ENCODE measurements around the gene AHRR.

AHRR gene

DNA sequence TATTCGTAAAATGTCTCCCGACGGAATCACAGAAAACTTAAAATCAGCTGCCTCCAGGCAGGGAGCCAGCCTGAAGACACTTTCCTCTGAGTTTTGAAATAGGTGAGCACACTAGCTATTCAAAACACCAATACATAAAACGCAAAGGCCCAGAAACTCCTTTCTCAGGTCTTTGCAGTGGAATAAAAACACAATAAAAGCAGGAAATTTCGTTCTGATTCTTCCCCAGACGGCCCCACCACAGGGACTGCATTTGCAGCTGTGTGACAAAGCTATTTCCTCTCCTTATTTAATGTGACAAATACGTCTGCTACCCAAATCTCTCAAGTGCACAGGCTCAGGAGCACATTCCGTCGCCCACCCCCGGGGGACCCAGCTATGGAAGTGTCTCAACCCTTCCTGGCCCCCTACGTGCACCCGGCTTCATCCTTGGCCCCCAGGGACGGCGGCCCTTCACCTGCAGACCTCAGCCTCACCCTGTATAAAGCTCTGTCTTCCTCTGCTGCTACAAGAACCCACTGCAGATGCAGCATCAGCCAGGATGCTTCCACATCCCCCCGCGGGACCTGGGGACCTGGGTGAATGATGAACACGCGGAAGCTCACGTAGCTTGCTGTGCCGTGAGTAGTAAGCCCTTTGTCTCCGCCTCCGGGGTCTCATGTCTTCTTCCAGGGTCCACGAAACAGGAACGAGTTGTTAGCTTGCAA, 24.9 kb downstream of the AHRR start:
- DNase-seq (ENCODE audit: low read depth in 2 of 2): no peak

DNA sequence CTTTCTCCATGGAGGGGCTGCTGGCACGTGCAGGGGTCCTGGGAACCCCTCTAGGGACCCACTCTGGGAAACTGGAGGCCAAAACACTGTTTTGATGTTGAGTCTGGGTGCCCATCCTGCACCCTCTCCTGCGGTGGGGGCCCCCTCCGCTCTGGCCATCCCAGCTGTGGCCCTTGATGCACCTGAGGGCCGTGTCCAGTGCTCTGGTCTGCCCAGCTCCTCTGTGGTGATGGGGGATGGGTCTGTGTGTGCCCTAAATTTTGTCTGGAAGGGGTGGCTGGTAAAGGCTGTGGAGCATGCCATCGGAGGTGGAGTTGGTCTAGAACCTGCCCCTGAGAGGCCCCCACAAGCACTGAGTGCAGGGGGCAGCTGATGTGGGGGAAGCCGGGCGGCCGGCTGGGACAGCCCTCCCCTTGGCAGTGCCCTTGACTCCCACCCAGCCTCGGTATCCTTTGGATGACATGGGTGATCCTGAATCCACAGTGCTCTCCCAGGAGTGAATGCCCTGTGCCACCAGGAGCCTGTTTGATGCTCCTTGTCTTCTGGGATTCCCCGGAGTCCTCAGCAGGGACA, 26.3 kb downstream of the AHRR start:
- DNase-seq (ENCODE audit: low read depth in 2 of 2): no peak

DNA sequence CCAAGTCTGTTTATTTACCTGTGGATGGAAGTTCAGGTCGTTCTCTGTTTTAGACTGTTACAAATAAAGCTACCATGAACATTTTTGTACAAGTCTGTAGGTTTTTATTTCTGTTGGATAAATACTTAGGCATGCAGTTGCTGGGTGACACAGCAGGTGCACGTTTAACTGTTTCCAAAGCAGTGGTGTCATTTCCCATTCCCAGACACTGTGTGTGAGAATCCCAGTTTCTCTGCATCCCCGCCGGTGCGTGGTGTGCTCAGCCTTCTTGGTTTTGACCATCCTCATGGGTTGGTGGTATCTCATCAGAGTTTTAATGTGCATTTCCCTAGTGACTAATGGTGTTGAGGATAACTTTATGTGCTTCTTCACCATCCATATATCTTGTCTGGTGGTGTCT, 27.2 kb downstream of the AHRR start:
- no peak for DNase-seq (ENCODE audit: low read depth in 2 of 2)

DNA sequence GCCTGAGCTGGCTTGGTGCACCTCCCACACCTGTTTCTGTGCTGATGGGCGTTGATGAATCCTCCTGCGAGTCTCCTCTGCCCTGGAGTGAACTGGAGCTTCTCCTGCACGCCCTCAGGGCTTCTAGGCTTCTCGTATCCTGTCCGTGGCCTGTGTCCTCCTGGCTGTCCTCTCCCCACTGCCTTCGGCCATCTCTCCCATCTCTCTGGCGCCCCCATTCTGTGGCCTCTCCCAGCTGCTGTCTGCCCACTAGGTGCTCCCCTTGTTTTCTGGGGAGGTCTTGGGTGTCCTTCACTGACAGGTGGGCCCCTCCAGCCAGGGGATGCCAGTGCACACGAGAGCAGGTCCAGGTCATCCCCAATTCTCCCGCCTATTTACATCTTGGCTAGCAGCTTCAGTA, 28.8 kb downstream of the AHRR start:
- DNase-seq (ENCODE audit: low read depth in 2 of 2): no peak

DNA sequence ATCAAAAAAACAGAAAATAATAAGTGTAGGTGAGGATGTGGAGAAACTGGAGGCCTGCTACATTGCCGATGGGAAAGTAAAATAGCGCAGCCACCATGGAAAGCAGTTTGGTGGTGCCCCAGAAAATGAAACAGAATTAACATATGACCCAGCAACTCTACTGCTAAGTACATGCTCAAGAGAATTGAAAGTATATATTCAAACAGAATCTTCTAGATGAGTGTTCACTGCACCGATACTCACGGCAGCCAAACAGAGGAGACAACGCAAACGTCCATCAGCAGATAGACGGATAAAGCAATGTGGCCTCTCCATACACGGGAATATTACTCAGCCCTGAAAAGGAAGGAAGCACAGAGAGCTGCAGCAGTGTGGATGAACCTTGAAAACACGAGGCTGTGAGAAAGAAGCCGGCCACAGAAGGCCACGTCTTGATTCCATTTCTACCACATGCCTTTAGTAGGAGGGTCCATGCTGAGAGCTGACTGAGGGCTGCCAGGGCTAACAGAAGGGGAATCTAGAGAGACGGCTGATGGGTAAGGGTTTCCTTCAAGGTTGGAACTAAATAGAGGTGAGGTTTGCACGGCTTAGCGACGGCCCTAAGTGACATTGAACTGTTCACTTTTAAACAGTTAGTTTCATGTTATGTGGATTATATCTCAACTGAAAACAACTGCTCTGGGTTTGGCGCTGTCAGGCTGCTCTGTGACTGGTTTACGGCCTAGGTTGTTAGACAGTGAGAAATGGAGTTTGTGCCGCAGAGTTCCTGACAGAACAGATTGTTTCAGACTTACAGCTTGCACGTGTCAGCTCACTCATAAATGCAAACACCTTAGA, 29.8 kb downstream of the AHRR start:
- DNase-seq (ENCODE audit: low read depth in 2 of 2): no peak

DNA sequence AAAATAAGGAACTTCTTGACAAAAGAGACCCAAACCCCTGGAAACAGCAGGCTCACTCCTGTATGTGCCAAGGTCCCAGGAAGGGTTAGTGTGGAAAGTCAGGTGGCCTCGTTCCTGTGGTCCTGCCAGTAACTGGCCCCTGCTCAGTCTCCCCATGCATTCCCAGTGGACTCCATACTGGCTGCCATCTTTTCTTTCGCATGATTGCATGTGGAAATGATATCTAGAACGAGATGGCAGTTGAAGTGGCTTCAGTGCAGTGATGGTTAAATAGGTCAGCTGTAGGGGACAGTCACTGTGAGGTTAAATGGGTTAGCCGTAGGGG, 30.4 kb downstream of the AHRR start:
- no peak for DNase-seq (ENCODE audit: low read depth in 2 of 2)

DNA sequence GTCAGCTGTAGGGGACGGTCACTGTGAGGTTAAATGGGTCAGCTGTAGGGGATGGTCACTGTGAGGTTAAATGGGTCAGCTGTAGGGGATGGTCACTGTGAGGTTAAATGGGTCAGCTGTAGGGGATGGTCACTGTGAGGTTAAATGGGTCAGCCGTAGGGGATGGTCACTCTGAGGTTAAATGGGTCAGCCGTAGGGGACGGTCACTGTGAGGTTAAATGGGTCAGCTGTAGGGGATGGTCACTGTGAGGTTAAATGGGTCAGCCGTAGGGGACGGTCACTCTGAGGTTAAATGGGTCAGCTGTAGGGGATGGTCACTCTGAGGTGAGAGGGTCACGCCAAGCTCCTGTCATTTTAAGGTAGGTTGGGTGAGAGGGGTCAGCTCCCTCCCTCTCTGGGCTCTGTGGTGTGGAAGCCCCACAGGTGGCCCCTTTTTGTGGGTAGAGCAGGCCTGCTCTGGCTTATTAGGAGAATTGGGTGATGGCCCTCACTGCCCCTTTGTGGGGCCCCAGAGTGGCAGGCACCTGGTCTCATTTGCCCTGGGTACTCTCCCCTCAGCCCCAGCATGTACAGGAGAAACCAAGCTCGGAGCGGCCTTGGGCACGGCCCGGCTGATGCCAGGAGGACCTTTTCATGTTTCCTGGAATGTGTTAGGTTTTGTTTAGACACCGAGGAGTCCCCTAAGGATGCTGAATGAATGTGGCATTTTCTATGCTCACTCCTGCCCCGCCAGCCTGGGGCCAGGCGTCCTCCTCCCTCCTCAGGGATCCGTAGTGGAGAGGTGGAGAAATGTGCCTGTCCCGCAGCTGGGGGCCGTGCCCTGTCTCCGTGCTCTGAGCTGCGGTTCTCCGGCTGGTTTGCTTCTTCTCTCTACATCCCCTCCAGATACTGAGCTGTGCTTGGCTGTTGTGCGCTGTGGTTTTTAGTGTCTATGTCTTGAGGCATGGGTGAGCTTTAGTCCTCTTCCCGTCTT, 31.4 kb downstream of the AHRR start:
- no peak for DNase-seq (ENCODE audit: low read depth in 2 of 2)

DNA sequence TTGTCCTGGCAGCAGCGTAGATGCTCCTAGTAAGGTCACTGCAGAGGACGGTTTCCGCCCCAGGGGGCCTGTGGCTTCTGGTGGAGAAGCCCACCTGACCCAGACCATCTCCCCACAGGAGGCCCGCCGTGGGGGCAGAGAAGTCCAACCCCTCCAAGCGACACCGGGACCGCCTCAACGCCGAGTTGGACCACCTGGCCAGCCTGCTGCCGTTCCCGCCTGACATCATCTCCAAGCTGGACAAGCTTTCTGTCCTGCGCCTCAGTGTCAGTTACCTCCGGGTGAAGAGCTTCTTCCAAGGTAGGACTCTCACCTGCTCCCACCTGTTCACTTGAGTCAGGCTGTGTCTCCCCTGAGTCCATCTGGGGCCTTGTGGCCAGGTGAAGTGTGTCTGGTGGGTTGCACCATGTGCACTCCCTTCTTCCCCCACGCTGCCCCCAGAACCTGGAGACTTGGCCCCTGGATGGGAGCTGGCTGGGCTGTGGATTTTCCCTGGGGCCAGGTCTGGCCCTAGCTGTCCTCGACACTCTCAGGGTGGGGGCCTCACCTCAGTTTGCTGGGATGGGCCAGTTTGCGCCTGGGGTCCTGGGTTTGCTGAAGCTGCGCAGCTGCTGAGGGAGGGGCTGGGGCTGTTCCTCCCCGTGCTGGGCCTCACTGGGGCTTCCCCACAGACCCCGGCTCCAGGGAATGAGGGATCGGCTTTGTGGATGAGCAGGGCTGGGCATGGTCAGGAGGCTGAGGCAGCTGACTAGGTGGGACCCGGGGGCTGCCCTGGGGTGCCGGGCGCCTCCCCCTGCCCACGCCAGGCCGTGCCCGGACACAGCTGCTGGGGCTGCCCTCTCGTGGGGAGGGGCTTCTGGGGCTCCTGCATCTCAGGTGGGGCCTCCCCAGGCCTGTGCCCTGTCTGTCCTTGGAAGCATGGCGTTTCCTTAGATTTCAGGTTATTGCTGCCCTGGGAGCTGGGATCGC, 32.4 kb downstream of the AHRR start:
- DNase-seq (ENCODE audit: low read depth in 2 of 2): no peak

DNA sequence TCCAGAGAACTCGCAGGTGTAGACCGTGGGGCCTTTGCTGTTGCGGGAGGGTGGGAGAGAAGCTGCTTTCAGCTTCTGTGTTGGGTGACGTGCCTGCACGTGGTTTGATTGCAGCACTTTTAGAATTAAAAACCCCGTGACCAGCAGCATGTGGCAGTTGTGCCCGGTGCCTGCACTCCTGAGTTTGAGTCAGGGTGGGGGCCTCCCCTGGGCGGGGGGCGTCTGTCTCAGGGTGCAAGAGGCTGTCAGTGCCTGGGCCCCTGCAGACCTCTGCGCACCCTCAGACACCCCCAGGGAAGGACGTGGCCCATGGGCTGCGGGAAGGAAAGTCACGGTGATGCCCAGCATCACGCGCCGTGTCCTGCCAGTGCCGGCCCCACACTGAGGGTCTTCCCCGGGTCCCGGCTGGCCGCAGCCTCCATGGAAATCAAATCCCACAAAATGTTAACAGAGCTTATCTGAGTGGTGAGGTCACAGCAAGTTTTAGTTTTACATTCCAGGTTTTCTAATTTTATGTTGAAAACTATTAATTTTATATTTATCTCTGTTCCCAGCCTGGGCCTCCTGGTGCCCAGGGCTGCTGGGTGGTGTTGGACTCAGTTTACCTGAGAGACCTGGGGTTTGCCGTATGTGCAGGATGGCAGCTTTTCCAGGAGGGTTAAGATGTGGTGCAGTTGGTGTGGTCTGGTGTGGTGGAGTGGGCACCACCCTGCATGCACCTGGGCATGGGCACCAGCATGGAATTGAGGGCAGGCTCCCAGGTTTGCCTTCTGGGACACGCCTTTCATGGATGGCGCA, 33.3 kb downstream of the AHRR start:
- DNase-seq (ENCODE audit: low read depth in 2 of 2): no peak

DNA sequence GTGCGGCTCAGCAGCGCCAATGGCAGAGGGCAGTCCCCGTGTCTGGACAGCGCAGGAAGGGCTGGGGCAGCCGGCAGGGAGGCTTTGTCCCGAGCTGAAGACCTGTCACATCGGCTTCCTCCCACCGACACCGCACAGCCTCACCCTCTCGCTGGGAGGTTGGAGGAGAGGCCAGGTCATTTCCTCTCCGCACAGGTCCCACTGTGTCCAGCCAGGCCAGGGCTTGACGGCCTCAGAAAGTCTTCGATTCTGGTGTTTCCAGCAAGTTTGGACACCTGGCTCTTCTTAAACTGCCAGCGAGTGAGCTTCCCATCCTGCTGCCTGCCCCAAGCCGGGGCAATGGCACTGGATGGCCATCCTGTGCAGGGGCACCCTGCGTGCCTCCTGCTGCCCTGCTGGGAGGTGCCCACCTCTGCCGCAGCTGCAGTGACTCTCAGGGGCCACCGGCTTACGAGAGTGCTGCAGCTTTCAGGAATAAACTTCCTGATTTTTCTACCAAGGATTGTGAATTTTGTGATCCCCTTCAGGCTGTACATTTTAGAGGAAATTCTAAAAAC, 33.9 kb downstream of the AHRR start:
- no peak for DNase-seq (ENCODE audit: low read depth in 2 of 2)

DNA sequence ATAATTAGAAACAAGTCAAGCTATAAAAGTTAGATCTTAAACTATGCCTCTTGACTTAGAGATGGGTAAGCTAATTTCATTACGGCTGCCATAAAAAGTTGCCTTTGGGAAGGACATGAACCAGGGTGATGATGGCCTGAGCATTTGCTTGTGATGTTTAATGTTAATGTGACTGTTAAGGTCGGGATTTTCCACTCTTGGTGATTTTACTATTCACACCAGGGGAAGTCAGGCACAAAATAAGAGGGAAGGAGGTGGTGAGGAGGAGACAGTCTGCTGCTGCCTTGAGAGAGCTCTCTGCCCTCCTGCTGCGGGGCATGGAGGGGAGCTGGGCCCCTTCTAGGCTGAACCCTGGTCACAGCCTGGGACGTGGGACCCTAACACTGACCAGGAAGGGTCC, 34.4 kb downstream of the AHRR start:
- no peak for DNase-seq (ENCODE audit: low read depth in 2 of 2)

DNA sequence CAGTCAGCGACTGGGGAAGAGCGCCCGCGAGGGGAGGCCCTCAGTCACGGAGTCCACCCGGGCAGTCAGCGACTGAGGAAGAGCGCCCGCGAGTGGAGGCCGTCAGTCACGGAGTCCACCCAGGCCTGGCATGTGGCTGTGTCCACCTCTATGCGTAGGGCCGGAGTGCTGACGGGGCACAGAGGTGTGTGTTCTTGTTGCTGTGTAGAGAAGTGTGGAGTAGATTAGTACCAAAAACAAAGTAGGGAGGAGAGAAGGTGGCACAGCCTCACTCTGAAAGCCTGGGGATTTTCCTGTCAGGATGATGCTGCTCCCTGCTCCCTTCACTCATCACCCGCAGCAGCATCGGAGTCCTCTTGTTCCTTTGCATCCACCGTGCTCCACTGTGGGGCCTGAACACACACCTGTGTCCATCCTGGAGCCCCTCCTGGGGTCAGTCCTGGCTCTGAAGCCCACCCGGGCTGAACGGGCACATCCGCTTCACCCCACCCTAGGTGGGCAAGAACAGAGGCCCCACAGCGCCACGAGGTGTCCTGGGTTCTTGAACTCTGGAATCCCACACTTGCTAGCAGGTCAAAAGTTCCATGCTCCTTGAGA, 37.9 kb downstream of the AHRR start:
- no peak for DNase-seq (ENCODE audit: low read depth in 2 of 2)

DNA sequence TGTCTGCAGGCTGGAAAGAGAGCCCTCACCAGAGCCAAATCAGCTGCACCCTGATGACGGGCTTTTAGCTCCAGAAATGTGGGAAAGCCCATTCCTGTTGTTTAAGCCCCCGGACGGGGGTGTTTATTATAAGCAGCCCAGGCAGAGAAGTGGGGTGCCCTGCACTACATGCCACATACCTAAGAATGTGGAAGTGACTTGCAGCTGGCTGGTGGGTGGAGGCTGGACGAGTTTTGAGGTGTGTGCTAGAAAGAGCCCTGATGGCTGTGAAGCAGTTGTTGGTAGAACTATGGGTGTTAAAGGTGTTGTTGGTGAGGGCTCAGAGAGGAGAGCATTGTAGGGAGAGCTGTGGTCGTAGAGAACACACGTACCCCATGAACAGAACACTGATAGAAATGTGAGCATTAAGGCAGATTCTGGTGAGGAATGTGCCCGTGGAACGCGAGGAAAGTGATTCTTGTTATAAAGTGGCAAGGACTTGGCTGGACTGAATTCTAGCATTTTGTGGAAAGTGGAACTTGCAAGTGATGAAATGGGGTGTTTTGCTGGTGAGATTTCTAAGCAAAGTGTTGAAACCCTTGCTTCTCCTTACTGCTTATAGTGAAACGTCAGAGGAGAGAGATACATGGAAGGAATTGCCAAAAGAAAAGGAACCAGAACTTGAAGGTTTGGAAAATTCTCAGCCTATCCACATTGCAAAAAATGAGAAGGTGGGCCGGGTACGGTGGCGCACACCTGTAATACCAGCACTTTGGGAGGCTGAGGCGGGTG, 38.9 kb downstream of the AHRR start:
- no peak for DNase-seq (ENCODE audit: low read depth in 2 of 2)

DNA sequence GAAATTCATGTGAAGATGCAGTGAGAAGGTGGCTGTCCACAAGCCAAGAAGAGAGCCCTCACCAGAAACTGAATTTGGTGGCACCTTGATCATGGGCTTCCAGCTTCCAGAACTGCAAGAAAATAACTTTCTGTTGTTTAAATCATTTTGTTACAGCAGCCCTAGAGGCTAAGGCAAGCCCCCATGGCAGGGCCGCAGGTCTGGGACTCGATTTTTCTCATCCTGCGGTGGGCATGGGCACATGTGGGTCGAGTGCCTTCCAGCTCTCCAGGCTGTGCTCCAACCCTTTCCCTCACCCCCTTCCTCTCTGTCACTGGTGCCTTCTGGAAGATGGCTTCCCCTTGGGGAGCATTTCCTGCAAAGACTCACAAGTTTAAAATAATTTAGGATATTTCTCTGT, 40.7 kb downstream of the AHRR start:
- no peak for DNase-seq (ENCODE audit: low read depth in 2 of 2)

DNA sequence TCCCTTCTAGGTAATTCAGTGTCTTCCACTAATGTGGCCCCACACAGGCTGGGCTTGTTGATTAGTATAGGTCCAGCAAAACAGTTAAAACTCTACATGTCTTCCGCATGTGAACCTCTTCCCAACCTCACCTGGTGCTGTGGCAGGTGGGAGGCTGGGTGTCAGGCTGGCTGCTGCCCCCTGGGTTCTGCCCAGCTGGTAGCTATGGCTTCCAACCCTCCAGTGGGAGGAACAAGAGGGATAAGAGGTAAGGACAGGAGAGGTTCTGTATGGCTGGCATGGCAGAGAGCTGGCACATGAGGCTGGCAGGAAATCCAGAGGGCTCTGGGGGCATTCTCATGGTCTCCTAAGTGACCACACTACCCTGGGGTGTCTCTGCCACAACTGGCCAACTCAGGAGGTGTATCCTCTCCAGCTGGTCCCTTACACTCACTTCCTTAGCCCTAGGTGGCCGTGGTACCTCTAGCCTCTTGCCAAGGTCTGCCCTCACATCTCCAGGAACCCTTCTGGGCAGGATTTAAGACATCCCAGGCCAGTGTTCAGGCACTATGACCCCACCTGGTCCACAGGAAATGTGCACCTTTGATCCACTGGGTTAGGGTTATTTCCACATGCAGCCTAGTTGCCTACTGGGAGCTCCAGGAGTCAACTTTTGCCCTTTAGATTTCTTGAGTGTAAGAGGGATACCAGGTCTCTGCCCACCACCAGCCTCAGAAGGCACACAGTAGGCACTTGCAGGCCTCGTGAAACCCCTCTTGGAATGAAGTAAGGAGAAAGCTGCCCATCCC, 41.7 kb downstream of the AHRR start:
- DNase-seq (ENCODE audit: low read depth in 2 of 2): no peak

DNA sequence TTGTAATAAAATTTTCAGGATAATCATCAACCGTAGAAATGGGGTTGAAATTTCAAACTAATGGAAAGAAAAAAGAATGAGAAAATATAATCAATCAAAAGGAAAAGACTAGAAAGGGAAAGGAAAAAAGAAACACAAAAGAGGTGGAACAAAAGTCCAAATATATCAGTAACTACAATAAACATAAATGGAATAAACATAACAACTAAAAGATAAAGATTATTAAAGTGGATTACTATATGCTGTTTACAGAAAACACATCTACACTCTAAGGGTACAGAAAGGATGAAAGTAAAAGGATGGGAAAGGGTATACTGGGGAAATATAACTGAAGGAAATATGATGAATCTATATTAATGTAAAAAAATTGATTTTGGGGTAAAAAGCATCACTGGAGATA, 43.0 kb downstream of the AHRR start:
- no peak for DNase-seq (ENCODE audit: low read depth in 2 of 2)

DNA sequence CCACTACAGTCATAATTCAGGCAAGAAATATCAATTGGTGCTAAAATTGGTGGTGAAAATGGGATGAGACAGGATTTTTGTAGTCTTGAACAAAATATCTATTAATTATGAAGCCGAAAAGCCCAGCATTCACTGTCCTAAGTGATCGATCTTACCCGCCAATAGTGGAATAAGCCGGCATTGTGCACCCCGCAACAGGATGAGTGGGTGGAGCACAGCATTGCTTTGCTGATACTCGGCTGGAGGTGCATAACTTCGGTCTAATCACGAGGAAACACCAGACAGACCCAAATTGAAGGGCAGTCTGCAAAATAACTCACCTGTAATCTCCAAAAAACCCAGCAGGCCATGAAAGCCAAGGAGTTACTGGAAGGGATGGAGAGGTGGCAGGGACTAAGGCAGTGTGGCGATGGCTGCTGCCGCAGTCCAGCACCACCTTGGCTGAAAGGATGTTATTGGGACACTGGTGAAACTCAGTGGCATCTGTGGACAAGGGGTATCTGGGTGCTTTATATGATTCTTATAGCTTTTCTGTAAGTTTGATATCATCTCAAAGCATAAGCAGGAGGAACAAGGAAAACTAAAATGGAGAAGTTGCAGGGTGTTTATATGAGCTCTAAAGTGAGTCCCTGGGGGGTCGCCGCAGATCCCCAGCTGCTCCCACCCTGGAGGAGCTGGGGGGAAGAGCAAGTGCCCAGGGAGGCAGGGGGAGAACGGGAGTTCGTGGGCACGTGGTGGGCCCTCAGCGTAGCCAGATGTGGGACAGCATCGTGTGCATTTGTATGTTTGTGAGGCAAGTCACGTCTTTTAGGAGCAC, 45.2 kb downstream of the AHRR start:
- no peak for DNase-seq (ENCODE audit: low read depth in 2 of 2)
